Parathyroid adenoma (tissue), 2 donors: ENCODE results near the gene TMEM239.
A peak's percentile ranks its signal among the peaks of the same experiment; 100 is the strongest.

Experiments used
- H2AFZ ChIP-seq: fragments of 300-600 bp; sonication (generic); one replicate; pipeline ENCODE4 v1.7.0; 2017; ENCODE audit warnings: antibody characterized with exemption, mild to moderate bottlenecking
- H3K27ac ChIP-seq: fragments of 300-600 bp; sonication (generic); one replicate; pipeline ENCODE4 v1.7.0; 2017
- H3K27me3 ChIP-seq: fragments of 300-600 bp; sonication (generic); one replicate; pipeline ENCODE4 v1.7.0; 2017; ENCODE audit warnings: low read length; ENCODE audit not compliant: control insufficient read depth, insufficient read depth
- H3K36me3 ChIP-seq: fragments of 300-600 bp; sonication (generic); one replicate; pipeline ENCODE4 v1.7.0; 2017; ENCODE audit warnings: low read length; ENCODE audit not compliant: control insufficient read depth, insufficient read depth
- H3K4me1 ChIP-seq: fragments of 300-600 bp; sonication (generic); one replicate; pipeline ENCODE4 v1.7.0; 2017; ENCODE audit warnings: control low read depth
- H3K4me2 ChIP-seq: fragments of 300-600 bp; sonication (generic); one replicate; pipeline ENCODE4 v1.7.0; 2017; ENCODE audit warnings: low read length
- H3K4me3 ChIP-seq: fragments of 300-600 bp; sonication (generic); one replicate; pipeline ENCODE4 v1.7.0; 2017; ENCODE audit warnings: low read depth, low read length
- H3K79me2 ChIP-seq: fragments of 300-600 bp; sonication (generic); one replicate; pipeline ENCODE4 v1.7.0; 2017; ENCODE audit warnings: control low read depth
- H3K9ac ChIP-seq: fragments of 300-600 bp; sonication (generic); one replicate; pipeline ENCODE4 v1.7.0; 2017; ENCODE audit warnings: mild to moderate bottlenecking
- H3K9me3 ChIP-seq: fragments of 300-600 bp; sonication (generic); one replicate; pipeline ENCODE4 v1.7.0; 2017; ENCODE audit warnings: low read length; ENCODE audit not compliant: control insufficient read depth
- TF ChIP-seq, protein P1 (sequence below): fragments of 300-600 bp; sonication (generic); IDR thresholded peaks from one replicate; pipeline ENCODE4 v1.7.0; 2017; ENCODE audit warnings: antibody characterized with exemption, mild to moderate bottlenecking
- donor health status: primary hyperparathyroidism.

TMEM239 gene

DNA sequence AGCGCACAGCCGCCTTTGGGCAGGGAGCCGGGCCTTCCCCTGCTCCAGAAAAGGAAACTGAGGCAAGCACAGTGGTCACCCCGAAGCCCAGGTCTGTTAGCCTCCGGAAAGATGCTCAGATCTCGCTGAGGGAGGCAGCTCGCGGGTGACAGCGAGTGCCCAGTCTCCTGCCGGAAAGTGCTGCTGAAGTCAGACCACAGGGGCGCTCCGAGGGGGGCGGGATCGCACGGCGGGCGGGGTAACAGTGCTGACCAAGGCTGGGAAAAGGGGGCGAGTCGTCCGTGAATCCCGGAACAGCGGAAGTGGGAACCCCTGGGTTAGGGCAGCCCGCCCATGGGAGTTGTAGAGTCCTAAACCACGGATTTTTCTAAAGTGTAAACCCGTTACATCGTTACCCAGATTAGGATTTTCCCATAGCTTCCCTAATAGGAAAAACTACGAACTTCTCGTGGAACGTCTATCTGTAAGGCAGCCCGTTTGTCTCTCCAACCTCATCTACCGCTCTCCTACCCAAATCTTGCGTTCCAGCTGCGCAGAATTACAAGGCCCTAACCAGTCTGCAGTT is 24.9 kb downstream of the TMEM239 start:
- peak overlapping the region; percentile 64 for H3K9ac ChIP-seq
- peak overlapping the region; percentile 99 for H3K4me2 ChIP-seq
- peak overlapping the region; percentile 64 for H3K4me3 ChIP-seq
- H3K27me3 ChIP-seq = no peaks in the 10 kb centered on the region
- peaks cover 6% of the 10 kb centered on the region for H3K79me2 ChIP-seq
- TF ChIP-seq, protein P1, sequence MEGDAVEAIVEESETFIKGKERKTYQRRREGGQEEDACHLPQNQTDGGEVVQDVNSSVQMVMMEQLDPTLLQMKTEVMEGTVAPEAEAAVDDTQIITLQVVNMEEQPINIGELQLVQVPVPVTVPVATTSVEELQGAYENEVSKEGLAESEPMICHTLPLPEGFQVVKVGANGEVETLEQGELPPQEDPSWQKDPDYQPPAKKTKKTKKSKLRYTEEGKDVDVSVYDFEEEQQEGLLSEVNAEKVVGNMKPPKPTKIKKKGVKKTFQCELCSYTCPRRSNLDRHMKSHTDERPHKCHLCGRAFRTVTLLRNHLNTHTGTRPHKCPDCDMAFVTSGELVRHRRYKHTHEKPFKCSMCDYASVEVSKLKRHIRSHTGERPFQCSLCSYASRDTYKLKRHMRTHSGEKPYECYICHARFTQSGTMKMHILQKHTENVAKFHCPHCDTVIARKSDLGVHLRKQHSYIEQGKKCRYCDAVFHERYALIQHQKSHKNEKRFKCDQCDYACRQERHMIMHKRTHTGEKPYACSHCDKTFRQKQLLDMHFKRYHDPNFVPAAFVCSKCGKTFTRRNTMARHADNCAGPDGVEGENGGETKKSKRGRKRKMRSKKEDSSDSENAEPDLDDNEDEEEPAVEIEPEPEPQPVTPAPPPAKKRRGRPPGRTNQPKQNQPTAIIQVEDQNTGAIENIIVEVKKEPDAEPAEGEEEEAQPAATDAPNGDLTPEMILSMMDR = no peak
- H3K27ac ChIP-seq = peak overlapping the region; percentile 88
- no peaks in the 10 kb centered on the region for H3K9me3 ChIP-seq
- H3K4me1 ChIP-seq = peaks cover 5% of the 10 kb centered on the region
- peak overlapping the region; percentile 100 for H2AFZ ChIP-seq
- no peaks in the 10 kb centered on the region for H3K36me3 ChIP-seq

DNA sequence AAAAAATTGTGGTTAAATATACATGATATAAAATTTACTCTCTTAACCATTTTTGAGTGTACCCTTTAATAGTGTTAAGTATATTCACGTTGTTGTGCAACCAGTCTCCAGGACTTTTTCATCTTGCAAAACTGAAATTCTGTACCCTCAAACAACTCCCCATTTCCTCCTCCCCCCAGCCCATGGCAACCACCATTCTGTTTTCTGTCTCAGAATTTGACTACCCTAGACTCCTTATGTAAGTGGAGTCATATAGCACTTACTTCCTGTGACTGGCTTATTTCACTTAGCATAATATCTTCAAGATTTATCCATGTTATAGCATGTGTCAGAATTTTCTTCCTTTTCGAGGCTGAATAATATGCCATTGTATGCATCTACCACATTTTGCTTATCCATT is 29.4 kb downstream of the TMEM239 start:
- no peak overlapping the region for H3K27ac ChIP-seq

DNA sequence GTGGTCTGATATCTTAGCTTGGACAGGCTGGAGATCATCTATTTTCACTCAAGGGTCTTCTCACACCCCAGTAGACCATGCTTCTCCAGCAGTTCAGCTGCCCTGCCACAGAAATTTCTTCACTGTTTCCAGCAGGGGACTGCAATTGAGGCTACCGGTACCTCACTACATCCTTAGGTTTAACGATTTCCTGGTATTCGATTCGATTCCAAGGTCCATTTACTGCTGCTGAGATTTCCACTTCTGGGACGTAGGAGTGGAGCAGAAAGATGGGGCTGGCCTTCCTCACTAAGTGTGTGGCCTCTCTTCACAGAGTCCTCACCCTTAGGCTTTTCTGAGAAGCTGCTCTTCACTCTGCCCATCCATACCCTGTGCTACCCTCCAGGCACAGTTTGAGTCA is 30.5 kb downstream of the TMEM239 start:
- no peaks in the 10 kb centered on the region for H3K4me1 ChIP-seq

More for the DNA sequence above, 29.4 kb downstream of the TMEM239 start:
- Histone ChIP-seq H3K4me3 (no peak overlapping the region), H2AFZ (no peak overlapping the region), H3K27me3 (no peaks in the 10 kb centered on the region), H3K4me1 (peaks cover 3% of the 10 kb centered on the region), H3K79me2 (peaks cover 6% of the 10 kb centered on the region), H3K36me3 (no peaks in the 10 kb centered on the region), H3K9ac (no peak overlapping the region), H3K4me2 (no peak overlapping the region), H3K9me3 (no peaks in the 10 kb centered on the region)
- TF ChIP-seq, protein P1 = no peak

DNA sequence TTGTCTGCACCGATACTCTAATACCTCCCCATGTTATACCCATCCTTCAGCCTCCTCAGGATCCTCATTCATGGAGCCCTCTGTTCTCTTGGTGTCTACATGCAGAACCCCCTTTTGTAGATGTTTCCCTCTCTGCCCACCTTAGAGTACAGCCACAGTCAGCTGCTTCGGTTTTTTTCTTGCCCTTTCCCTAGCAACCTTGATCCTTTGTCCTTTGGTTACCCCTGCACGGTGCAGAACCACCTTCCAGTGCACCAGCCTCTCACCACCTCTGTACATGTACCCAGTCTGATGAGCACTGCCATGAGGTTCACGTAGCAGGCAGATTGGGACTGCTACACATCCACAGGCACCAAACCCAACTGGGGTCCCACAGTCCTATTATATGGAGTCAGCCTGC is 31.6 kb downstream of the TMEM239 start:
- Histone ChIP-seq H3K9me3 (no peaks in the 10 kb centered on the region), H2AFZ (no peak overlapping the region), H3K4me1 (no peaks in the 10 kb centered on the region), H3K9ac (no peak overlapping the region), H3K4me2 (no peak overlapping the region), H3K27ac (no peak overlapping the region), H3K4me3 (no peak overlapping the region), H3K27me3 (no peaks in the 10 kb centered on the region), H3K36me3 (no peaks in the 10 kb centered on the region), H3K79me2 (peaks cover 8% of the 10 kb centered on the region)
- TF ChIP-seq, protein P1 = no peak

More for the DNA sequence above, 30.5 kb downstream of the TMEM239 start:
- H3K27ac ChIP-seq = no peak overlapping the region
- no peaks in the 10 kb centered on the region for H3K36me3 ChIP-seq
- H3K4me3 ChIP-seq = no peak overlapping the region
- TF ChIP-seq, protein P1 = no peak
- no peak overlapping the region for H2AFZ ChIP-seq
- no peaks in the 10 kb centered on the region for H3K27me3 ChIP-seq
- no peak overlapping the region for H3K9ac ChIP-seq
- H3K79me2 ChIP-seq = peaks cover 6% of the 10 kb centered on the region
- no peaks in the 10 kb centered on the region for H3K9me3 ChIP-seq
- no peak overlapping the region for H3K4me2 ChIP-seq

DNA sequence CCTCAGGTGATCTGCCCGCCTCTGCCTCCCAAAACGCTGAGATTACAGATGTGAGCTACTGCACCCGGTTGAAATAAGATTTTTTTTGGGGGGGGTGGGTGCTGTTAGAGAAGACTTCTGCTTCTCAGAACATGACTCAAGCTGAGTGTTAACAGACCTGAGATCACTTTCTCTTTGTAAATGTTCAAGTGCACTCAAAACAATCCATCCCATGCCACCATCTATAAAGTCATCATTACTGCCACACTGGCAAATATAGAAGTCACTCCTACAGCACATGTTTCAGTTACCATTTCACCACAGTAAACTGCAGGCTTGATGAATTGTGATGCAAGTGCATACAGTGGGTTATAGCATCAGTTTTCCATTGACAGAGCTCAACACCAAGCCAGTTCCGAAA is 33.4 kb downstream of the TMEM239 start:
- H2AFZ ChIP-seq = no peak overlapping the region
- no peak overlapping the region for H3K4me3 ChIP-seq
- no peaks in the 10 kb centered on the region for H3K9me3 ChIP-seq
- H3K79me2 ChIP-seq = peaks cover 8% of the 10 kb centered on the region
- H3K36me3 ChIP-seq = no peaks in the 10 kb centered on the region
- H3K4me1 ChIP-seq = no peaks in the 10 kb centered on the region
- no peak overlapping the region for H3K9ac ChIP-seq
- no peak overlapping the region for H3K4me2 ChIP-seq
- no peaks in the 10 kb centered on the region for H3K27me3 ChIP-seq
- TF ChIP-seq, protein P1 = no peak
- H3K27ac ChIP-seq = no peak overlapping the region
